Activated CD8-positive, alpha-beta memory T cell treated with anti-CD3 and anti-CD28 coated beads, Interleukin-2, amount 50 U/mL, for 4 hours (primary cell): Measurements from ENCODE around the gene GNG7.

Experiments used
- DNase-seq: peaks from one replicate; pipeline ENCODE4 v3.0.0-alpha.2; 2020

GNG7 gene

GRCh38 chr19:2702170-2703076 is at the start of gene GNG7:
TSS of gene GNG7 (minus strand) at chr19:2702694. CDS start at chr19:2520688, 182,006 bp downstream.
- peak; percentile 95 for DNase-seq

DNA sequence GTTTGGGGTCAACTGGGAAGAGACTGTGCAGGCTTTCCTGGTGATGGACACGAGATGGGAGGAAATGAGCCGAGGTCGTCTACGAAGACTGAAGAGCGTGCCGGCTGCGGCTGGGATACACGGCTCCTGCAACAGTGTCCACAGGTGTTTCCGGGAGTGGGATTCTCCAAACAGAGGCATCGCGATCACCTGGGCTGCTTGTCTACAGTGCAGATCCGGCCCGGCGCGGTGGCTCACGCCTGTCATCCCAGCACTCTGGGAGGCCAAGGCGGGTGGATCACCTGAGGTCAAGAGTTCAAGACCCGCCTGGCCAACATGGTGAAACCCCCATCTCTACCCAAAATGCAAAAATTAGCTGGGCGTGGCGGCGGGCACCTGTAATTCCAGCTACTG is 48.9 kb upstream of the GNG7 start:
- no peak for DNase-seq

- no peak for DNase-seq
Measured at GRCh38 chr19:2750808-2751437, 48.4 kb upstream of the GNG7 start.

DNA sequence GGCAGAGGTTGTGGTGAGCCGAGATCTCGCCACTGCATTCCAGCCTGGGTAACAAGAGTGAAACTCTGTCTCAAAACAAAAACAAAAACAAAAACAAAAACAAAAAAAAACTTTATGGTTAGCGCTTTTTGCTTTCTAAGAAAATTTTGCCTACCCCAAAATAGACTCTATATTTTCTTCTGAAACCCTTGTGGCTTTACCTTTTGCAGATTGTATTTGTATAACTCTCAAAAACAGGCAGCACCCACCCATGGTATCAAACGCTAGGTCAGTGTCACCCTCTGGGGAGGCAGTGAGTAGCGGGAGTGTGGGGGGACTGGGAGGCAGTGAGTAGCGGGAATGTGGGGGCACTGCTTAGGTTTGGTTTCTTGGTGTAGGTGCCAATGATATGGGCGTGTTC is 44.9 kb upstream of the GNG7 start:
- DNase-seq: no peak

DNA sequence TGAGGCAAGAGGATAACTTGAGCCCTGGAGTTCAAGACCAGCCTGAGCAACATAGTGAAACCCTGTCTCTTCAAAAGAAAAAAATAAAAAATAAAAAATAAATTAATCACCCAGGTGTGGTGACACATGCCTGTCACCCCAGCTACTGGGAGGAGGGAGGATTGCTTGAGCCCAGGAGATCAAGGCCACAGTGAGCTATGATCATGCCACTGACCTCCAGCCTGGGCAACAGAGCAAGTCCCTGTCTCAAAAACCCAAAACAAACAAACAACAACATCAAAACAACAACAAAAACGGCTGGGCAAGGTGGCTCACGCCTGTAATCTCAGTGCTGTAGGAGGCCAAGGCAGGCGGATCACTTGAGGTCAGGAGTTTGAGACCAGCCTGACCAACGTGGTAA is 41.6 kb upstream of the GNG7 start:
- no peak for DNase-seq

DNA sequence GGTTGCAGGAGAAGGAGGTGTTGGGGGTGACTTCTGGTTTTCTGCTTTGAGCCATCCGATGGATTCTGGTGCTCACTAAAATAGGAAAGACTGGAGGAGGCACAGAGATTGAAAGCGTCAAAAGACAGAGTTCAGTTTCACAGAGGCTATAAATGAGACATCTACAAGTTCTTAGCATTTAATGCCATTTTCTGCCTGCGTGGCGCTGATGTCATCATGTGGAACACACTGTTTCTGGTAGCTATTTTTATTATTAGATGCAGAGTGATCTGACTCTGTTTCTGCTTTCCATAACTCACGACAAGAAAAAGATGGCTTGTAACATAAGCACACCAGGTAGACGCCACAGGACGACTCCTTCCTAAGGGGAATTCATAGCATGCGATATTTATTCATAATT is 40.6 kb upstream of the GNG7 start:
- DNase-seq: no peak

- no peak for DNase-seq
Measured at GRCh38 chr19:2740314-2740656, 37.8 kb upstream of the GNG7 start.

DNA sequence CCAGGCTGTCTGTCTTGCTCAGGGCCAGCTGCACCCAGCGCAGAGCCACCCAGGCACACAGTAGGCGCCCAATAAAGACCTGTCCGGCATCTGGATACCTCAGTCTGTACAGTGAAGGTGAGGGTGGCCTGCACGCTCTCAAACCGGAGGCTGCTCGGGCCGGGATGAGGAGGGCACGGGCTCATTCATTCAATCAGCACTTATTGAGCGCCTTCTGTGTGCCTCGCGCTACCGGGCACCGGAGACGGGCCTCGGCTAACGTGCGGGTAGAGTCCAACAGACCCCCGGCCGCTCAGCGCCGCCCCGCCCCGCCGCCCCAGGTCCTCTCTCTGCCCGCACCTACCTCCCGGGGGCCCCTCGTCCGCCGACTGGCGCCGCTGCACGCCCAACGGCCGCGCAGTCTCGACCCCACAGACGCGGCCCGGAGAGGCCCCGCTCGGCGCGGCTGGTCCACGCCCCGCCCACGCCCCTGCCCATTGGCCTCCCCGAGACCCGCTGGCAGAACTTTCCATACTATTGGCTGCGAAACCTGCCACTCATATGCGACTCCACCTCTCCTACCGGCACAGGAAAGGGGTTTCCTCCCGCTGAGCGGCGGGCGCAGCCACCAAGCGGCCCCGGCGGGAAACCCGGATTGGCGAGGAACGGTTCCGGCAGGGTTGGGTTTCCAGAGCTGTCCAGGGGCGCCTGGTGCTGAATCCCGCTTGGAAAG is 37.3 kb upstream of the GNG7 start, which contains the start of gene SLC39A3:
Gene SLC39A3 (minus strand): TSS at position 416 of the 712 bp plus-strand sequence. CDS start 2,760 bp downstream, outside the sequence.
- DNase-seq: peak; percentile 99

DNA sequence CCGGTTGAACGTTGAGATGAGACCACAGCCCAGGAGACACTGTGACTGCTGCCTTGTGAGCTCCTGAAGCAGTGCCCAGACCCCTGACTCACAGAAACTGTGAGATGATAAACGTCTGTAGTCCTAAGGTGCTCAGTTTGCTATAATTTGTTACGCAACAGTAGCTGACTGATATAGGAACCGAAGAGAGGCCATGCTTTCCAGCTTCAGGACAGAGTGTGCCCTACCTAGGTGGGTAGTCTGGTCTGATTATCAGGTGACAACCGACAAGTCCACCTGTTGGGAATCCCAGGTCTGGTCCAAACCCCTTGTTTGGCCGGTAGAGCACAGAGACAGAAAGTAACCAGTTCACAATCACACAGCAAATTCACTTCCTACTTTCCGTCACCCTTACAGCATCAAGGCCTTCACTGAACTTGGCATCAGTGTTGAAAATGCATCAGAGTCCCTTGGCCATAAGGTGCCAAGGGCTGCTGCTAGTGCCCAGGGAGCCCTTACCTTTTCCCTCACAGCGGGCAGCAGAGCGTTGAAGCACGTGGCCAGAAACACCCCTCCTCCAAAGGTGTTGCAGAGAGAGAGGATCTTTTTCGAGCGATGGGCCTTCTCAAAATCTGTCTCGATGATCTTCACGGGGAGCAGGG is 34.2 kb upstream of the GNG7 start:
- no peak for DNase-seq

DNA sequence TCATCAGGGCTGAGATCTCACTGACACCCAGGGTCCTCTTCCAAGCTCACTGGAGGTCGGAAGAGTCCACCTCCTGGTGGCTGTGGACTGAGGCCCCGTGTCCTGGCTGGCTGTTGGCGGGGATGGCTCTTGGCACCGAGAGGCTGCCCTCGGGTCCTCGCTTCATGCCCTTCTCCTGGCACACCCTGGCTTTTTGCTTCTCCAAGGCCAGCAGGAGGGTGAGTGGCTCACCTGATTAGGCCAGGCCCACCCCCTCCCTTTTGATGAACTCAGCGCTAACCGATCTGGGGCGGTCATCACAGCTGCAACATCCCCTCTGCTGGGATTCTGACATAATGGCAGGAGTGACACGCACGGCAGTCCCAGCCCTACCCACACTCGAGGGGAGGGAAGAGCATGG is 32.9 kb upstream of the GNG7 start:
- no peak for DNase-seq

DNA sequence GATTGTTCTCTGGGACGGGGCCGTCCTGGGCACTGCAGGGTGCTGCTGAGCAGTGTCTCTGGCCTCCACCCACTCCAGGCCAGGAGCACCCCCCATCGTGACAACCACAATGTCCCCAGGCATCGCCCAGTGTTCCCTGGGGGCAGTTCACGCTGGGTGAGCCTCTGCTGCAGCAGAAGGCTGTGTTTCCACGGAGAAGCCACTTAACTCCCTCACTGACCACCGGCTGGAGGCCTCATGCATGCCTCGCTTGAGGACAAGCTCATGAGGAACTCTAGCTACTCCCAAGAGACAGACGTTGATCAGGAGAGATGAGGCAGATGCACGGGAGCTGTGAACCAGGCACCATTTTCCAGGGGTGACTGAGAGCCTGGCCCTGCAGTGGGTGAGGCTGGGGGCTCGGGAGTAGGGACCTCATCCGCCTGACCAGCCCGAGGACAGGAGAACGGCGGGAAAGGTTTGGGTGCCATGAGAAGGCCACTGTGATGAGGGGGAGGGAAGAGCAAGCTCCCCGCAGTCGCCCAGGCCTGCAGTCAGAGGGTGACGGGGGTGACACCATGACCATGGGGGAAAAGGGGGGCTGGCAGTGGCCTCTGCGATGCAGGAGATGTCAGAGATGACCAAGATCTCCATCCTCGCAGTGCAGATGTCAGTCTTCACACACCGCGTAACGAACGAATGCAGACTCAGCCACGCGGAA is 32.2 kb upstream of the GNG7 start:
- DNase-seq: no peak

GRCh38 chr19:2733930-2734588 is 31.6 kb upstream of the GNG7 start:
- no peak for DNase-seq

DNA sequence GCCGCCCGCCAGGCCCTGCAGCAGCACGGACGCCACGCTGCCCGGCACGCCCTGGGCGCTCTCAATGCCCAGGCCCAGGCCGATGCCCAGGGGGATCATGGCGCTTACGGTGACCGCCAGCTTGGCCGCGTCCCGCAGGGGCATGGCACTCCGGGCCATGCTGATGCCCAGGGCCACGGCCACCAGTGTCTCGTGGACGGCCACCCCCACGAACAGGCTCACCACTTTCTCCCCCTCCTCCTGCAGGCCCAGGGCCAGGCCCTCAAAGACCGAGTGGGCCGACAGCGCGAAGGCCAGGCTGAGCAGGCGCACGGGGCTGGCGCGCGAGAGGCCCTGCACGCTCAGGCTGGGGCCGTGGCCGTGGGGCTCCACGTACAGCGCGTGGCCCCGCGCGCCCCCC is 30.4 kb upstream of the GNG7 start:
- no peak for DNase-seq

- DNase-seq: no peak
Measured at GRCh38 chr19:2732157-2732725, 29.7 kb upstream of the GNG7 start.

- DNase-seq: no peak
Measured at GRCh38 chr19:2731181-2731995, 28.9 kb upstream of the GNG7 start.

GRCh38 chr19:2729943-2730818 is 27.7 kb upstream of the GNG7 start:
- no peak for DNase-seq

- DNase-seq: no peak
Measured at GRCh38 chr19:2728783-2729387, 26.4 kb upstream of the GNG7 start.

DNA sequence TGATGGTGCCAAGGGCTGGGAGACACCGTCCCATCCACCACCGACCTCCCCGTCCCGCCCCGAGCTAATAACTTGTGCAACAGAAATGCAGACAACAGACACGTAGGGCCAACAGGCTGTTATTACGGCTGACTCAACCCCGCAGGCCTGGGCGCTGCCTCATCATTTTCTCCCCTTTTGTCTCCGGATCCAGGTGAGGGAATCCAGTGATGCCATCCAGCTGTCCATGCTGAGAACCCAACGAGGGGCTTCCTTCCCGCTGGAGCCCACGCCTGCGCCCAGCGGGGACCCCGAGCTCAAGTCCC is 25.1 kb upstream of the GNG7 start:
- DNase-seq: no peak

DNA sequence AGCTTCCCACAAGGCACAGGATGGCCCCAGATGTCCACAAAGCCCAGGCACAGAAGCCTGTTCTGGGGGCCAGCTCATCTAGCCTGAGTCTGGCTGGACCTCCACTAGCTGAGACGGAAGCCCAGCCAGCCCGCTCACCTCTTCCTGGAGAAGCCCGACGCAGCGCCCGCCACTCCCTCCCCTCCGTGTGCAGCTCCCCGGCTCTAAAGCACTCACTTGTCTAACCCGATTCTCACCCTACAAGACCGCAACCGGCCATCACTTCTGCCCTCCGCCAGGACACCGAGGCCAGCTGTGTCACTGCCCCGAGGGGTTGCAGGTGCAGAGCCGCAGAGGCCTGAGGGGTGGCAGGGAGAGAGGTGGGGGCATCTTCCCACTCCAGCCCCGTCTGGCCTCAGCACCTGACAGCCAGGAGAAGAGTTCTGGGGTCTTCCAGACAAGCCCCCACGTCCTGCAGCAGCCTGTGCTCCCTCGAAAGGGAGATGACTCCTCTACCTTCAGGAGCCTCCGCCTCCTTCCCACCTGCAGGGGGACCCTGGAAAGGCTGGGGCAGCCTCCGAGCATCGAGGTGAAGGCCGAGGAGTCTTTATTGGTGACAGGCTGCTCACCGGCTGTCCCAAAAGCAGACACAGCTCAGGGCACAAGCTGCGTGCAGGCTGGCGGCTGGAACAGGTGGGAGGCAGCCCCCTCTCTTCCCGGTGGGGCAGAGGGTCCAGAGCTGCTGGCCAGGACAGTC is 24.6 kb upstream of the GNG7 start:
- DNase-seq: no peak
